Retinal pigment epithelial cell (primary cell): ENCODE results near the gene DST.
A peak's percentile ranks its signal among the peaks of the same experiment; 100 is the strongest.

Experiments used
- DNase-seq: peaks from one replicate; pipeline ENCODE4 v3.0.0-alpha.2; 2010; ENCODE audit warnings: low read depth
- H3K4me3 ChIP-seq: 2 replicates; pipeline ENCODE4 v1.5.1; 2011; ENCODE audit warnings: mild to moderate bottlenecking, low read length, control low read depth, moderate library complexity
- CTCF ChIP-seq: conservative IDR thresholded peaks from 2 replicates; pipeline ENCODE4 v1.5.1; 2011; ENCODE audit warnings: low read depth, low read length, control low read depth, inconsistent platforms

DST gene

GRCh38 chr6:56491606-56492328, 150.9 kb downstream of the DST start:
- DNase-seq, result no peak
- TF ChIP-seq CTCF, result no peak
- no peak overlapping the region for H3K4me3 ChIP-seq

- peak; percentile 66 for DNase-seq
- TF ChIP-seq CTCF, result no peak
- H3K4me3 ChIP-seq, result no peak overlapping the region
These were observed 151.7 kb downstream of the DST start for GRCh38 chr6:56490993-56491392.

GRCh38 chr6:56489559-56489958, 153.1 kb downstream of the DST start:
- no peak overlapping the region for H3K4me3 ChIP-seq
- DNase-seq, result no peak
- TF ChIP-seq CTCF, result no peak

- no peak for DNase-seq
- H3K4me3 ChIP-seq, result no peak overlapping the region
- TF ChIP-seq CTCF, result no peak
These were observed 154.4 kb downstream of the DST start for GRCh38 chr6:56488281-56488680.

- no peak overlapping the region for H3K4me3 ChIP-seq
- no peak for DNase-seq
- TF ChIP-seq CTCF, result no peak
These were observed 156.0 kb downstream of the DST start for GRCh38 chr6:56486681-56487080.

GRCh38 chr6:56484669-56485068, 158.0 kb downstream of the DST start:
- no peak overlapping the region for H3K4me3 ChIP-seq
- DNase-seq, result peak; percentile 60

More at GRCh38 chr6:56484669-56485068, 158.0 kb downstream of the DST start:
- no peak for TF ChIP-seq CTCF
